Neural cell (in vitro differentiated cells): Measurements from ENCODE around the gene RABEPK.

Experiments used
- CTCF ChIP-seq: fragments of 450-650 bp; IDR thresholded peaks from 2 replicates; pipeline ENCODE4 v1.5.1; 2014; ENCODE audit warnings: antibody characterized with exemption, mild to moderate bottlenecking, moderate library complexity; ENCODE audit not compliant: poor library complexity, severe bottlenecking
- EP300 ChIP-seq: fragments of 450-650 bp; conservative IDR thresholded peaks from 2 replicates; pipeline ENCODE4 v1.6.1; 2014; ENCODE audit warnings: antibody characterized with exemption, mild to moderate bottlenecking, moderate library complexity; ENCODE audit not compliant: poor library complexity, severe bottlenecking
- EZH2 ChIP-seq: fragments of 200-600, 300-800 bp; shearing (Covaris generic), sonication (generic); IDR thresholded peaks from 2 replicates; pipeline ENCODE4 v1.6.1; 2014; ENCODE audit warnings: antibody characterized with exemption, low read length, borderline replicate concordance, mild to moderate bottlenecking; ENCODE audit not compliant: insufficient read depth, poor library complexity, severe bottlenecking
- POLR2AphosphoS5 ChIP-seq: IDR thresholded peaks from 2 replicates; pipeline ENCODE4 v1.6.1; 2012
- RAD21 ChIP-seq: fragments of 450-650 bp; conservative IDR thresholded peaks from 2 replicates; pipeline ENCODE4 v1.6.1; 2014; ENCODE audit warnings: antibody characterized with exemption, mild to moderate bottlenecking, moderate library complexity
- TAF1 ChIP-seq: IDR thresholded peaks from 2 replicates; pipeline ENCODE4 v1.6.1; 2012; ENCODE audit warnings: low read depth
- TF ChIP-seq, protein P1 (sequence below): IDR thresholded peaks from 2 replicates; pipeline ENCODE4 v1.6.1; 2012; ENCODE audit warnings: borderline replicate concordance

GRCh38 chr9:125262294-125262991 lies 62.1 kb downstream of the RABEPK start:
- TF ChIP-seq CTCF (no peak), POLR2AphosphoS5 (no peak), RAD21 (no peak), EP300 (no peak), EZH2 (no peak), TAF1 (no peak)
- TF ChIP-seq, protein P1, sequence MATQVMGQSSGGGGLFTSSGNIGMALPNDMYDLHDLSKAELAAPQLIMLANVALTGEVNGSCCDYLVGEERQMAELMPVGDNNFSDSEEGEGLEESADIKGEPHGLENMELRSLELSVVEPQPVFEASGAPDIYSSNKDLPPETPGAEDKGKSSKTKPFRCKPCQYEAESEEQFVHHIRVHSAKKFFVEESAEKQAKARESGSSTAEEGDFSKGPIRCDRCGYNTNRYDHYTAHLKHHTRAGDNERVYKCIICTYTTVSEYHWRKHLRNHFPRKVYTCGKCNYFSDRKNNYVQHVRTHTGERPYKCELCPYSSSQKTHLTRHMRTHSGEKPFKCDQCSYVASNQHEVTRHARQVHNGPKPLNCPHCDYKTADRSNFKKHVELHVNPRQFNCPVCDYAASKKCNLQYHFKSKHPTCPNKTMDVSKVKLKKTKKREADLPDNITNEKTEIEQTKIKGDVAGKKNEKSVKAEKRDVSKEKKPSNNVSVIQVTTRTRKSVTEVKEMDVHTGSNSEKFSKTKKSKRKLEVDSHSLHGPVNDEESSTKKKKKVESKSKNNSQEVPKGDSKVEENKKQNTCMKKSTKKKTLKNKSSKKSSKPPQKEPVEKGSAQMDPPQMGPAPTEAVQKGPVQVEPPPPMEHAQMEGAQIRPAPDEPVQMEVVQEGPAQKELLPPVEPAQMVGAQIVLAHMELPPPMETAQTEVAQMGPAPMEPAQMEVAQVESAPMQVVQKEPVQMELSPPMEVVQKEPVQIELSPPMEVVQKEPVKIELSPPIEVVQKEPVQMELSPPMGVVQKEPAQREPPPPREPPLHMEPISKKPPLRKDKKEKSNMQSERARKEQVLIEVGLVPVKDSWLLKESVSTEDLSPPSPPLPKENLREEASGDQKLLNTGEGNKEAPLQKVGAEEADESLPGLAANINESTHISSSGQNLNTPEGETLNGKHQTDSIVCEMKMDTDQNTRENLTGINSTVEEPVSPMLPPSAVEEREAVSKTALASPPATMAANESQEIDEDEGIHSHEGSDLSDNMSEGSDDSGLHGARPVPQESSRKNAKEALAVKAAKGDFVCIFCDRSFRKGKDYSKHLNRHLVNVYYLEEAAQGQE = no peak
